GM10248 (cell line): ENCODE results near the gene ST3GAL4.

Experiments used
- CTCF ChIA-PET: fragments of 300-600 bp; sonication (Branson Sonifier 250); formaldehyde crosslinking; extraction: SDS; loops from one replicate; lab custom pipeline; 2021; ENCODE audit warnings: antibody characterized with exemption; lab: Yijun Ruan, JAX
- POLR2A ChIA-PET: fragments of 350-650 bp; sonication (Branson Sonifier 250); formaldehyde crosslinking; extraction: SDS; loops from one replicate; lab custom pipeline; 2020; ENCODE audit warnings: antibody characterized with exemption; lab: Yijun Ruan, JAX
- DNase-seq: peaks from one replicate; pipeline ENCODE4 v3.0.0; 2012; ENCODE audit errors: extremely low spot score
- TF ChIP-seq, protein P1 (sequence below): IDR thresholded peaks from 2 replicates; pipeline ENCODE4 v1.5.1; 2012; ENCODE audit warnings: mild to moderate bottlenecking, low read depth; ENCODE audit errors: extremely low read depth, missing control alignments, control extremely low read depth

ST3GAL4 gene

DNA sequence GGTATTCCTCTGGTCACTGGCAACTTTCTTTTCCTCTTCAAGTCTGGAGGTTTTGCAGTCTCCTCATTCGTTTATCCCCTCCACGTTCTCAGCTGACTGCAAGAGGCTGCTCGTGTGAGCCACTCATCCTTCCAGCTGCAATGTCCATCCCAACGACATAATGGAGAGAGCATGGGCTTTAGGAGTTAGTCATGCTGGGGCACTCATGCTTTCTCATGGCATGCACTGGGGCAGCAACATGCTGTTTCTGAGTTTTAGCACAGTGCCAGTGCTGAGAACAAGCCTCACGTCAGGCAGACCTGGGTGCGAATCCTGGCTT is 44.5 kb upstream of the ST3GAL4 start:
- TF ChIP-seq, protein P1, sequence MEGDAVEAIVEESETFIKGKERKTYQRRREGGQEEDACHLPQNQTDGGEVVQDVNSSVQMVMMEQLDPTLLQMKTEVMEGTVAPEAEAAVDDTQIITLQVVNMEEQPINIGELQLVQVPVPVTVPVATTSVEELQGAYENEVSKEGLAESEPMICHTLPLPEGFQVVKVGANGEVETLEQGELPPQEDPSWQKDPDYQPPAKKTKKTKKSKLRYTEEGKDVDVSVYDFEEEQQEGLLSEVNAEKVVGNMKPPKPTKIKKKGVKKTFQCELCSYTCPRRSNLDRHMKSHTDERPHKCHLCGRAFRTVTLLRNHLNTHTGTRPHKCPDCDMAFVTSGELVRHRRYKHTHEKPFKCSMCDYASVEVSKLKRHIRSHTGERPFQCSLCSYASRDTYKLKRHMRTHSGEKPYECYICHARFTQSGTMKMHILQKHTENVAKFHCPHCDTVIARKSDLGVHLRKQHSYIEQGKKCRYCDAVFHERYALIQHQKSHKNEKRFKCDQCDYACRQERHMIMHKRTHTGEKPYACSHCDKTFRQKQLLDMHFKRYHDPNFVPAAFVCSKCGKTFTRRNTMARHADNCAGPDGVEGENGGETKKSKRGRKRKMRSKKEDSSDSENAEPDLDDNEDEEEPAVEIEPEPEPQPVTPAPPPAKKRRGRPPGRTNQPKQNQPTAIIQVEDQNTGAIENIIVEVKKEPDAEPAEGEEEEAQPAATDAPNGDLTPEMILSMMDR = no peak
- DNase-seq = no peak
- ChIA-PET CTCF (interaction anchor here (0.7 to 3.8 kb wide), 28 partner anchors 9 to 681 kb away, joined by 3 to 66 read pairs (median 4); no protein-coding TSS in a partner anchor), POLR2A (no interaction called here)

DNA sequence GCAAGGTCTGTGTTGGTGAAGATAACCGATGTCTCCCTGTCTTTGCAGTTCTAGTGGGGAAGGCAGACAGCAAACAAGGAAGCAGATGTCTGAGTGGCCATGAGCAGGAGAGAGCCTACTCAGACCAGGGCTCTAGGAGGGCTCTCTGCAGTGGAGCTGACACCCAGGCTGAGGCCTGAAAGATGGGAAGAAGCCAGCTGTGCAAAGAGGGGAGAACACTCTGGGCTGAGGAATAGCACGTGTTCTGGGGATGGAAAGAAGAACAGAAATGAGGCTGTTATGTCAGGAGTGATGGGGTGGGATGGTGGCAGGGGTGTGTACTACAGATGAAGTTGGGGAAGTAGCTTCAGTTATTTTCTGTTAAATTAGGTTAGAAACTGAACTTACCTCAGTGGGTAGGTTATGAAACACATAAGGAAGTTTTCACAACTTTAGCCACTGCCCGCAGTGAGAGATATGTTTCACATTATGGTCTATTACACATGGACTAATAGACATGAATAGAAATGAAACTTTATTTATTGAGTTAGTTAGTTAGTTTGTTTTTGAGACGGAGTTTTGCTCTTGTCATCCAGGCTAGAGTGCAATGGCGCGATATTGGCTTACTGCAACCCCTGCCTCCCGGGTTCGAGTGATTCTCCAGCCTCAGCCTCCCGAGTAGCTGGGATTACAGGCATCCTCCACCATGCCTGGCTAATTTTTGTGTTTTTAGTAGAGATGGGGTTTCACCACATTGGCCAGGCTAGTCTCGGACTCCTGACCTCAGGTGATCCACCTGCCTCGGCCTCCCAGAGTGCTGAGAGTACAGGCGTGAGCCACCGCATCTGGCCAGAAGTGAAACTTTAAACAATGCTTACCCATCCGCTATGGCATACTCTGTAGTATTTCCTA is 43.8 kb upstream of the ST3GAL4 start:
- TF ChIP-seq, protein P1 = no peak
- POLR2A ChIA-PET = no interaction called here
- no peak for DNase-seq
- CTCF ChIA-PET = interaction anchor here (0.8 to 3.8 kb wide), 22 partner anchors 8 to 680 kb away, joined by 3 to 66 read pairs (median 4); no protein-coding TSS in a partner anchor

DNA sequence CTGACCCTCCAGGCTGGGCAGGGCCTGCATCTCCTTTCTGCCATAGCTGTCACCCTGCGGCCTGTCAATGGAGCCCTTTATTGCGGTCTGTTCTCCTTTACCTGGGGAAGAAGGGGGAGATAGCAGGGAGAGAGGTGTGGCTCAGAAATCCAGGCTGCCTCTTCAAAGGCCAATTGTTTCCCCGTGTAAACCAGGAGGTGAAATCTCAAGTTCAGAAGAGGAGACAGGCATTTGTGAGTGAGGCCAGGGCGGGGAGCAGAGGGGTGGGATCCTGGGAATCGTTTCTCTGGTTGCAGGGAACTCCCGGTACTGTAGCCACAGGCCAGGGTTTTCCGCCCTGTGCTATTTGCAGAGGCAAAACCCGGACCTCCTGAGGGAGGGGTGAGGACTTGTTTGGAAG is 42.5 kb upstream of the ST3GAL4 start:
- POLR2A ChIA-PET = no interaction called here
- CTCF ChIA-PET = interaction anchor here (0.8 to 3.8 kb wide), 5 partner anchors 11 to 404 kb away, joined by 3 to 16 read pairs (median 3); no protein-coding TSS in a partner anchor
- TF ChIP-seq, protein P1 = no peak
- no peak for DNase-seq

DNA sequence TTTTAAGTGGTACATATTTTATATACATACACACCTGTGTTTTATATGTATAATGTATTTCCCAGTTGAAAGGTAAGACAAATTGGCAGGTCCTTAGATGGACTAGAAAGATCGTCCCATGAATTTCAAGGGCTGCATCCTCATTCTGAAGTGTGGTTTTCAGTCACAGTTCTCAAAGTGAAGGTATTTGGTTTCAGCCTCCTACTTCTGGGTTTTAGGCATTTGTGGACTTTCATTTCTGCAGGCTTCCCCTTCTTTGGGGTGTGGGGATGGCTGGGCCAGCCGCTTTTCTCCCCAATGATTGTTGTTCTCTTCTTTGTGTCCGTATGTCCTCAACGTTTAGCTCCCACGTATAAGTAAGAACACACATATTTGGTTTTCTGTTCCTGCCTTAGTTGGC is 41.7 kb upstream of the ST3GAL4 start:
- DNase-seq = no peak
- POLR2A ChIA-PET = no interaction called here
- TF ChIP-seq, protein P1 = no peak
- CTCF ChIA-PET = interaction anchor here (1.0 to 2.0 kb wide), 2 partner anchors 14 to 166 kb away, joined by 3 to 12 read pairs; no protein-coding TSS in a partner anchor

DNA sequence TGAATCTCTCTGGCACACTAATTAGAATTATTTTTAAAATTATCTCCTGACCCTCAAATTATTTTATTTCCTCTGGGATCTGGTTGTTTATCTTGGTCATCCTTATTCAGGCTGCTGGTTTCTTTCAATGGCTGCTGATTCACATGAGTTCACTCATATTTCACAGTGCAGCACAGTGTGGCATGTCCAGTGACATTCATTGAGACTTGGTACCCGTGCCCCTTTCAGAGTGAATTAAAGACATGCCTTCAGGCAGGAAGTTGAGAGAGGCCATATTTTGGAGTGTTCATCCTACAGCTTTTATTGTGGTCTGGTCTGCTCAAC is 38.1 kb upstream of the ST3GAL4 start:
- POLR2A ChIA-PET = no interaction called here
- CTCF ChIA-PET = interaction anchor here (1.7 to 3.3 kb wide), 4 partner anchors 12 to 164 kb away, joined by 4 to 16 read pairs (median 9); no protein-coding TSS in a partner anchor
- TF ChIP-seq, protein P1 = no peak
- no peak for DNase-seq

DNA sequence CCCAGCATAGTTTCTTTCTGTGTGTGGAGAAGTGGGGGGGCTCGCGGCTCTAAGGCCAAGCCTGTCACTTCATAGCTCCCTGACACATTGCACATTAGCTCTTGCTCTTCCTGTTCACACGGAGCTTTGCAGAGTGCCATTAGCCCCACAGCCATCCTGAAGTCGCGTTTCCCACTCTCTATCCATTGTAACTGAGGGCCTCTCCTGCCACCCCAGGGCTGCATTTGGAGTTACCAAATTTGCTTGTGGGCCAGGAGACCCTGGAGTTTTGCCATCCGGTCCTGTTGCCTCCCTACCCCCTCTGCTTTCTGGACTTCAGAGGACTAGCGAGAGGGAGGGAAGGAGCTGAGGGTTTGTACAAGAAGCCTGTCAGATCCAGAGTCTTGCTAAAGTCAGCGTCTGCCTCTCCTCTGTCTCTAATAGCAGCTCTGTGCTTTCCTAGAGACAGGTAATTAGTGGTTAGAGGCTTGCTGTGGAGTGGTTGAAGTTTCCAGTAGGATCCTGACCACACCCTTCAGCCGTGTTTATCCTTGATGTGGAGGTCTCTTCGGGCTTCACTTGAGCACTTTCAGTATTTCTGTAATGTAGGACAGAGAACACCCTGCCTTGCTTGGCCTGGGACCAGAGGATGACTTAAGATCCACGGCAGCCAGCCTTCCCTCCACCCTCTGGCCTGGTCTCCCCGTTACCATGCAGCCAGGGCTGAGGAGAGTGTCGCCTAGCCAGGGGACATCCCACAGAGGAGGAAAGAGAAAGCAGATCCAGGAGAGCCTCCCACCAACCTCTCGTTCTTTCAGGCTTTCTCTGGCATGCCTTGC is 37.5 kb upstream of the ST3GAL4 start:
- ChIA-PET POLR2A (no interaction called here), CTCF (interaction anchor here (0.7 to 4.2 kb wide), 8 partner anchors 8 to 163 kb away, joined by 3 to 28 read pairs (median 5); partner anchors contain the start of gene DCPS)
- DNase-seq = no peak
- TF ChIP-seq, protein P1 = no peak
